Coronary artery (tissue), 2 donors: Measurements from ENCODE around the gene GRIN1.

ENCODE experiments used
- DNase-seq: peaks from one replicate; pipeline ENCODE4 v3.0.0-alpha.2; 2017; ENCODE audit warnings: low spot score
- H3K27ac ChIP-seq, 2 donors: fragments of 200-600 bp; sonication (generic); one replicate each; pipeline ENCODE4 v1.5.1; 2016 to 2019
- H3K4me3 ChIP-seq: fragments of 200-600 bp; sonication (generic); 2 replicates; pipeline ENCODE4 v1.5.1; 2016; ENCODE audit warnings: mild to moderate bottlenecking, moderate library complexity
- CTCF ChIP-seq: fragments of 200-600 bp; sonication (generic); IDR thresholded peaks from one replicate; pipeline ENCODE4 v1.5.1; 2019; ENCODE audit warnings: antibody characterized with exemption

Gene GRIN1

GRCh38 chr9:137141976-137142936, 3.3 kb downstream of the GRIN1 start:
- no peak overlapping the region for H3K27ac ChIP-seq
- no peak for DNase-seq
- no peak overlapping the region for H3K4me3 ChIP-seq

GRCh38 chr9:137143459-137143858, 4.5 kb downstream of the GRIN1 start:
- no peak for TF ChIP-seq CTCF
- Histone ChIP-seq H3K27ac (no peak overlapping the region), H3K4me3 (no peak overlapping the region)
- no peak for DNase-seq

More at GRCh38 chr9:137141976-137142936, 3.3 kb downstream of the GRIN1 start:
- no peak for TF ChIP-seq CTCF

GRCh38 chr9:137145731-137146526, 7.0 kb downstream of the GRIN1 start:
- H3K4me3 ChIP-seq = no peak overlapping the region
- no peak for TF ChIP-seq CTCF
- DNase-seq = no peak
- H3K27ac ChIP-seq = no peak overlapping the region

- DNase-seq = no peak
- H3K4me3 ChIP-seq = no peak overlapping the region
- TF ChIP-seq CTCF = no peak
- no peak overlapping the region for H3K27ac ChIP-seq
These were observed 7.6 kb downstream of the GRIN1 start for GRCh38 chr9:137146527-137146918.

- no peak for TF ChIP-seq CTCF
- no peak overlapping the region for H3K27ac ChIP-seq
- no peak overlapping the region for H3K4me3 ChIP-seq
- DNase-seq = no peak
These were observed 8.3 kb downstream of the GRIN1 start for GRCh38 chr9:137147091-137147792.

GRCh38 chr9:137147793-137148160, 8.8 kb downstream of the GRIN1 start:
- TF ChIP-seq CTCF = no peak
- Histone ChIP-seq H3K27ac (no peak overlapping the region), H3K4me3 (no peak overlapping the region)
- DNase-seq = no peak
